GM23248 (cell line): ENCODE results near the gene ARSA. TPM values are rescaled to one million over a fixed set of nuclear protein-coding genes. Genes with fewer than 3 reads are reported as not detected.

ENCODE experiments used
- DNase-seq: peaks from one replicate; pipeline ENCODE4 v3.0.0-alpha.2; 2015
- H2AFZ ChIP-seq: fragments of 200-600 bp; sonication (generic); 2 replicates; pipeline ENCODE4 v1.6.1; 2016; ENCODE audit warnings: antibody characterized with exemption
- H3F3A ChIP-seq: fragments of 200-600 bp; sonication (generic); 2 replicates; pipeline ENCODE4 v1.6.1; 2016; ENCODE audit warnings: mild to moderate bottlenecking, antibody characterized with exemption, mixed run types; ENCODE audit not compliant: insufficient read depth
- H3K27ac ChIP-seq: fragments of 200-600 bp; sonication (generic); 2 replicates; pipeline ENCODE4 v1.5.1; 2016; ENCODE audit warnings: mild to moderate bottlenecking
- H3K27me3 ChIP-seq: fragments of 200-600 bp; sonication (generic); replicated peaks from 2 replicates; pipeline ENCODE4 v1.6.1; 2016; ENCODE audit warnings: mild to moderate bottlenecking; ENCODE audit not compliant: insufficient read depth
- H3K36me3 ChIP-seq: fragments of 200-600 bp; sonication (generic); 2 replicates; pipeline ENCODE4 v1.6.1; 2016; ENCODE audit warnings: low read depth, mild to moderate bottlenecking
- H3K4me1 ChIP-seq: fragments of 200-600 bp; sonication (generic); 2 replicates; pipeline ENCODE4 v1.6.1; 2016; ENCODE audit warnings: mild to moderate bottlenecking; ENCODE audit not compliant: insufficient read depth
- H3K4me2 ChIP-seq: fragments of 200-600 bp; sonication (generic); one replicate; pipeline ENCODE4 v1.6.1; 2016; ENCODE audit warnings: mild to moderate bottlenecking; ENCODE audit not compliant: unreplicated experiment
- H3K4me3 ChIP-seq: fragments of 200-600 bp; sonication (generic); 2 replicates; pipeline ENCODE4 v1.5.1; 2016; ENCODE audit warnings: mild to moderate bottlenecking
- H3K79me2 ChIP-seq: fragments of 200-600 bp; sonication (generic); 2 replicates; pipeline ENCODE4 v1.6.1; 2016; ENCODE audit warnings: mild to moderate bottlenecking; ENCODE audit not compliant: insufficient read depth
- H3K9ac ChIP-seq: fragments of 200-600 bp; sonication (generic); 2 replicates; pipeline ENCODE4 v1.6.1; 2016; ENCODE audit warnings: mild to moderate bottlenecking
- H3K9me2 ChIP-seq: fragments of 200-600 bp; sonication (generic); 2 replicates; pipeline ENCODE4 v1.6.1; 2016; ENCODE audit warnings: mixed run types, mild to moderate bottlenecking, moderate library complexity; ENCODE audit not compliant: insufficient read depth
- H3K9me3 ChIP-seq: fragments of 200-600 bp; sonication (generic); one replicate; pipeline ENCODE4 v1.6.1; 2017; ENCODE audit warnings: low read depth
- H4K20me1 ChIP-seq: fragments of 200-600 bp; sonication (generic); 2 replicates; pipeline ENCODE4 v1.6.0; 2016; ENCODE audit not compliant: insufficient read depth
- EZH2 ChIP-seq: fragments of 200-600 bp; sonication (generic); IDR thresholded peaks from 2 replicates; pipeline ENCODE4 v1.6.1; 2018; ENCODE audit warnings: antibody characterized with exemption, mild to moderate bottlenecking; ENCODE audit not compliant: insufficient read depth, poor library complexity, severe bottlenecking
- EZH2phosphoT487 ChIP-seq: fragments of 200-600 bp; sonication (generic); IDR thresholded peaks from 2 replicates; pipeline ENCODE4 v1.6.1; 2018; ENCODE audit warnings: antibody characterized with exemption, moderate library complexity, mild to moderate bottlenecking, low read depth; ENCODE audit not compliant: insufficient read depth
- WGBS, 2 experiments: methylation state at CpG; one replicate each; pipeline ENCODE4 v1.1.6; 2015 to 2017; ENCODE audit warnings: low lambda C conversion rate in 2 of 2, low coverage in 1 of 2; ENCODE audit errors: missing lambda C conversion rate in 2 of 2; 5-methylcytosine and 5-hydroxymethylcytosine counted together
- in situ Hi-C: fragments of 300-500 bp; cut with MboI; formaldehyde crosslinking; loops from 2 replicates; pipeline ENCODE4 v1.15.0; 2020
- polyA plus RNA-seq: library from polyadenylated mRNA; unstranded; fragments of >200 nt; fragmentation: Nextera tagmentation; extraction: Ambion mirVana; gene quantifications from 2 replicates; pipeline ENCODE4 v1.2.1, GENCODE V29; 2016
- total RNA-seq: library from RNA; depleted of rRNA; stranded (reverse); fragments of >200 nt; shearing (Covaris generic); gene quantifications from 2 replicates; pipeline ENCODE4 v1.2.3, GENCODE V29; 2014; rRNA removed

The ARSA gene
- total RNA-seq (59.6 and 59.7 TPM in 2 replicates), polyA plus RNA-seq (31.7 and 32.9 TPM in 2 replicates)

GRCh38 chr22:50627642-50628542 lies at the start of gene ARSA:
ARSA (minus strand) TSS chr22:50628152; CDS start chr22:50627779, 373 bp downstream.
- no peak for TF ChIP-seq EZH2
- TF ChIP-seq EZH2phosphoT487 = no peak
- Histone ChIP-seq H4K20me1 (no peaks in the 10 kb centered on the region), H3K9me3 (no peaks in the 10 kb centered on the region), H3K9me2 (no peaks in the 10 kb centered on the region), H2AFZ (peak within 1 kb of the TSS; percentile 95), H3K9ac (peak within 1 kb of the TSS; percentile 75), H3K27ac (no peak within 1 kb of the TSS), H3F3A (no peaks in the 10 kb centered on the region), H3K79me2 (no peaks in the 10 kb centered on the region), H3K4me2 (peak within 1 kb of the TSS; percentile 97), H3K4me1 (no peaks in the 10 kb centered on the region), H3K36me3 (no peaks in the 10 kb centered on the region), H3K27me3 (no peaks in the 10 kb centered on the region), H3K4me3 (peak within 1 kb of the TSS; percentile 75)
- peak; percentile 94 for DNase-seq
- WGBS, 2 experiments = 2 to 5% methylated on average over 46 to 58 of the region's 88 CpGs
- in situ Hi-C loops = no loop called here

- Histone ChIP-seq H3K9ac (no peak overlapping the region), H3K36me3 (no peaks in the 10 kb centered on the region), H3K4me2 (no peak overlapping the region), H3K4me3 (no peak overlapping the region), H3F3A (no peaks in the 10 kb centered on the region), H2AFZ (no peak overlapping the region), H3K4me1 (no peaks in the 10 kb centered on the region), H3K27ac (no peak overlapping the region), H3K79me2 (no peaks in the 10 kb centered on the region), H4K20me1 (no peaks in the 10 kb centered on the region), H3K9me2 (no peaks in the 10 kb centered on the region), H3K27me3 (peaks cover 12% of the 10 kb centered on the region), H3K9me3 (no peaks in the 10 kb centered on the region)
- WGBS, 2 experiments = 63 to 67% methylated on average over 10 of the region's 10 CpGs
- TF ChIP-seq EZH2phosphoT487 (no peak), EZH2 (no peak)
- in situ Hi-C loops = no loop called here
- no peak for DNase-seq
These were observed 48.9 kb upstream of the ARSA start for GRCh38 chr22:50676661-50677492.

GRCh38 chr22:50676180-50676636 lies 48.3 kb upstream of the ARSA start:
- 88 to 90% methylated on average over 12 to 14 of the region's 14 CpGs for WGBS, 2 experiments
- Histone ChIP-seq H3K36me3 (no peaks in the 10 kb centered on the region), H3F3A (no peaks in the 10 kb centered on the region), H3K4me3 (no peak overlapping the region), H3K4me1 (no peaks in the 10 kb centered on the region), H3K27me3 (peaks cover 12% of the 10 kb centered on the region), H3K9me3 (no peaks in the 10 kb centered on the region), H3K9ac (no peak overlapping the region), H3K9me2 (no peaks in the 10 kb centered on the region), H3K4me2 (no peak overlapping the region), H4K20me1 (no peaks in the 10 kb centered on the region), H3K79me2 (no peaks in the 10 kb centered on the region), H3K27ac (no peak overlapping the region), H2AFZ (no peak overlapping the region)
- TF ChIP-seq EZH2phosphoT487 = no peak
- DNase-seq = no peak
- in situ Hi-C loops = no loop called here

GRCh38 chr22:50675553-50676179 lies 47.7 kb upstream of the ARSA start:
- no peak overlapping the region for H3K9ac ChIP-seq
- H4K20me1 ChIP-seq = no peaks in the 10 kb centered on the region
- no peak for DNase-seq
- no peaks in the 10 kb centered on the region for H3K9me3 ChIP-seq
- no peak for TF ChIP-seq EZH2phosphoT487
- no peaks in the 10 kb centered on the region for H3K4me1 ChIP-seq
- in situ Hi-C loops = no loop called here
- no peak overlapping the region for H3K27ac ChIP-seq
- H3K36me3 ChIP-seq = no peaks in the 10 kb centered on the region
- no peak overlapping the region for H3K4me3 ChIP-seq
- H3K9me2 ChIP-seq = no peaks in the 10 kb centered on the region
- no peak overlapping the region for H2AFZ ChIP-seq
- no peaks in the 10 kb centered on the region for H3K79me2 ChIP-seq
- WGBS, 2 experiments = 70 to 82% methylated on average over 9 of the region's 9 CpGs
- H3F3A ChIP-seq = no peaks in the 10 kb centered on the region
- H3K27me3 ChIP-seq = peaks cover 12% of the 10 kb centered on the region
- H3K4me2 ChIP-seq = no peak overlapping the region
